HTERT RPE-1 (cell line): ENCODE results near the gene CHDH.

Experiments
- in situ Hi-C: fragments of 300-500 bp; cut with MboI; formaldehyde crosslinking; loops from 4 replicates; pipeline ENCODE4 v1.14.3; 2020; ENCODE audit warnings: low sequenced_read_pairs

The CHDH gene

DNA sequence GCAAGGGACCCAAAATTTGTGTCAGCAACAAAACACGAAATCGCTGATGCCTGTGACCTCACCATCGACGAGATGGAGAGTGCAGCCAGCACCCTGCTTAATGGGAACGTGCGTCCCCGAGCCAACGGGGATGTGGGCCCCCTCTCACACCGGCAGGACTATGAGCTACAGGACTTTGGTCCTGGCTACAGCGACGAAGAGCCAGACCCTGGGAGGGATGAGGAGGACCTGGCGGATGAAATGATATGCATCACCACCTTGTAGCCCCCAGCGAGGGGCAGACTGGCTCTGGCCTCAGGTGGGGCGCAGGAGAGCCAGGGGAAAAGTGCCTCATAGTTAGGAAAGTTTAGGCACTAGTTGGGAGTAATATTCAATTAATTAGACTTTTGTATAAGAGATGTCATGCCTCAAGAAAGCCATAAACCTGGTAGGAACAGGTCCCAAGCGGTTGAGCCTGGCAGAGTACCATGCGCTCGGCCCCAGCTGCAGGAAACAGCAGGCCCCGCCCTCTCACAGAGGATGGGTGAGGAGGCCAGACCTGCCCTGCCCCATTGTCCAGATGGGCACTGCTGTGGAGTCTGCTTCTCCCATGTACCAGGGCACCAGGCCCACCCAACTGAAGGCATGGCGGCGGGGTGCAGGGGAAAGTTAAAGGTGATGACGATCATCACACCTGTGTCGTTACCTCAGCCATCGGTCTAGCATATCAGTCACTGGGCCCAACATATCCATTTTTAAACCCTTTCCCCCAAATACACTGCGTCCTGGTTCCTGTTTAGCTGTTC lies 34.9 kb downstream of the CHDH start:
- in situ Hi-C loops, result no loop called here

DNA sequence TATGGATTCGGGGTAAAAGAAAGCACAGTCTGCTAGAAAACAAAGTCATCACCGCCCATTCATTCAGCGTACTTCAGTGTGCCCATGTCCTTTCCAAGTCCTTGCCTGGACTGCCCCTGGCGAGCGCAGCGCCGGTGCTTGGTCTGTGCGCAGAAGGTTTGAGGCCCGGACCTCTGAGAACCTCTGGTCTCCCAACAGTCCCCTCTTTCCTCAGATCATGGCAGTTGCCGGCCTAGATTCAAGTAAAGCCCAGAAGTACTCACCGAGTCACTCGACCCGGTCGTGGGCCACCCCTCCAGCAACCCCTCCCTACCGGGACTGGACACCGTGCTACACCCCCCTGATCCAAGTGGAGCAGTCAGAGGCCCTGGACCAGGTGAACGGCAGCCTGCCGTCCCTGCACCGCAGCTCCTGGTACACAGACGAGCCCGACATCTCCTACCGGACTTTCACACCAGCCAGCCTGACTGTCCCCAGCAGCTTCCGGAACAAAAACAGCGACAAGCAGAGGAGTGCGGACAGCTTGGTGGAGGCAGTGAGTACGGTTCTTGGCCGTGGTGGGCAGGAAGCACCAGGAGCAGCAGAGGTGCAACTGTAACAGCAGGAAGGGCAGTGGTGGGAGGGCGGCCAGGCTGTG lies 36.3 kb downstream of the CHDH start:
- in situ Hi-C loops, result no loop called here

DNA sequence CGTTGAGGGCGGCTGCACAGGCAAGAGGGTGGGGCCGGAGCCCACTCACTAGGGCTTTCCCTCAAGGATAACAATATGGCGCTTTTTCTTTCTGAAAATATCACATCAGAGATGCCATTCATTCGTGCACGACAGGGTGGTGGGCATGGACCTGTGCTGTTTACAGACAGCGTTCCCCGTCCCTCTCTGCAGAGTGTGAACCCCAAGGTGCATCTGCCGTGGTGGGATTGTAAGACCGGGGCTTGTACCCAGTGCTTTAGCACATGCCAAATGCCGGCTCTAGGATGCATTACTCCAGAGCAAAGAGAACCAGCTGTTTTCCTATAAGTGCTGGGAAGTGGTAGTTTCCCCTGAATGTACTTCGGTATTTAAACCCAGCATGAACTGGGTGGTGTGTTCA lies 37.0 kb downstream of the CHDH start:
- in situ Hi-C loops, result no loop called here

- in situ Hi-C loops, result no loop called here
Observed at GRCh38 chr3:53808496-53808895, 37.7 kb downstream of the CHDH start.

GRCh38 chr3:53807117-53807810 lies 39.0 kb downstream of the CHDH start:
- in situ Hi-C loops, result no loop called here

- in situ Hi-C loops, result no loop called here
Observed at GRCh38 chr3:53806182-53807116, 39.8 kb downstream of the CHDH start.

DNA sequence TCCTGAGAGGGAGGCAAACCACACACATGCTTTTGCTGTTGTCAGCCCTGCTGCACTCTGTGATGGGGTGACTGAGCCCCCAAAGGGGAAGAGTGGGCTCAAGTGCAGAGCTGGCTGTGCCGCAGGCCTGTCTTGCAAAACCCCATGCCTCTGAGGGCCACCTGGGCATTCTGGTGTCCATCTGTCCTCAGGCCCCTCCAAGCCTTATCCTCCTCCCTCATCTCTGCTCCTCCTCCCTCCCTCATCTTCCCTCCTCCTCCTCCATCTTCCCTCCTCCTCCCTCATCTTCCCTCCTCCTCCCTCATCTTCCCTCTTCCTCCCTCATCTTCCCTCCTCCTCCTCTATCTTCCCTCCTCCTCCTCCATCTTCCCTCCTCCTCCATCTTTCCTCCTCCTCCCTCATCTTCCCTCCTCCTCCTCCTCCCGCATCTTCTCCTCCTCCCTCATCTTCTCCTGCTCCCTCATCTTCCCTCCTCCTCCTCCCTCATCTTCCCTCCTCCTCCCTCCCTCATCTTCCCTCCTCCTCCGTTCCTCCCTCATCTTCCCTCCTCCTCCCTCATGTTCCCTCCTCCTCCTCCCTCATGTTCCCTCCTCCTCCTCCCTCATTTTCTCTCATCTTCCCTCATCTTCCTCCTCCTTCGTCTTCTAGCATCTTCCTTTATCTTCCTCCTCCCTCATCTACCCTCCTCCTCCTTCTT lies 40.6 kb downstream of the CHDH start:
- in situ Hi-C loops, result no loop called here

DNA sequence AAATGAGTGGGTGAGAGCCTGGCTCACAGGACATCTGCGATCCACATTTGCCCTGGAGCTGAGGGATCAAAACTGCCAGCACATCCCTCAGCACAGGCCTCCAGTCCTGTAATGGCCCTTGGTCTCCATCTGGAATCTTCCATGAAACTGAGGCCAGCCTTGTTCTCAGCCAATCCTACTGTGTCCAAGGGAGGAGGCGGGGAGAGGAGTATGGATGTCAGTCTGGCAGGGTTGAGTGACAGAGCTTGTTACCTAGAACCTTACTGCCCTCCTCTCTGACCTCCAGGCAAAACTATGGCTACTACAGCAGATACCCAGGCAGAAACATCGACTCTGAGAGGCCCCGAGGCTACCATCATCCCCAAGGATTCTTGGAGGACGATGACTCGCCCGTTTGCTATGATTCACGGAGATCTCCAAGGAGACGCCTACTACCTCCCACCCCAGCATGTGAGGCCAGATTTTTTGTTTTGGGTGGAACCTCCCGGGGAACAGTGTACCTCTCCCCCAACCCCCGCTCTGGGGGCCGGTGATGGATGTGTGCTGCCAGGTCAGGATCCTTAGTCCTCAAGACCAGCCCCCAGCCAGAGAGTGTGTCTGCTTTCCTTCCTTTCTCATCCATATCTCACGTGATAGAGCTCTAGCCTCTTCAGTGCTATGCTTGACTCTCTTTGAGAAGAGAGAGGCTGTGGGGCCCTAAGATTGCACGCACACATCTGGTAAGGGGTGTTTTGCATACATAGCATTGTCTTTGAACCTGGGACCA lies 41.3 kb downstream of the CHDH start:
- in situ Hi-C loops, result no loop called here

DNA sequence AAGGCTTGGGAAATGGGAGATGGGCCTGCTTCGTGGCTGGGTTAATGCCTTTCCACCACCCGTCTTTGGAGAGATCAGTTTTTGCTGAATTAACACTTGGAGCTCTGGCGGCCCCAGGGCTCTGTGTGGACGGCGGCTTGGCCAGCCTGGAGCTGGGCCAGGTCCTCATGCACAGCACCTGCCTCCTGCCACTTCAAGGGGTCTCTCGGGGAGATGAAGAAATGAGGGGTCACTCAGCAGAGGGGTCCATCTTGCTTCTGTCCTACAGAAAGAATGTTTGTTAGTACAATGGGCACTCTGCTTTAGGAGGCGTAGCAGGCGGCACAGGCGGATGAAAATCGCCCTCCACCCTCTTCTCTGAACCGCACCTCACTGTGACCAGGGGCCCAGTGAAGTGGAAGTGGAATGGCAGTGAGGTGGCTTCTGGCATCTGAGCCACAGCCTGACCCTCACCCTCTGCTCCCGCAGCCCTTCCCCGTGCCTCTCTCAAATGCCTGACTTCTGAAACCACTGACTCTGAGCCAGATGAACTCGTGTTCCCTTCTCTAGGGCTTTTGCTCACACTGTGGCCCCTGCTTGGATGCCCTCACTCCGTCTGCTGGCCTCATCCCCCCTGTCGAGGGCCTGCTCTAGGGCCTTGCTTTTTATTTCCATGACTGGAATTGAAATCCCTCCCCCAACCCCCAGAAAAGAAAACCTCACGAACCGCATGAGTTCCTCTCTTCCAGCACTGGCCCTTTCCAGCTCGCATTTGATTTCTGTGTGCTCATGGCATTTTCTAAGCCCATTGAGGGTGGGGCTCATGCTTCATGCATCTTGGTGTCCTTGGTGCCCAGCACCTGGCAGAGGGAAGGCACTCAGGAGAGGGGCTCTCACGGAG lies 42.2 kb downstream of the CHDH start:
- in situ Hi-C loops, result no loop called here

DNA sequence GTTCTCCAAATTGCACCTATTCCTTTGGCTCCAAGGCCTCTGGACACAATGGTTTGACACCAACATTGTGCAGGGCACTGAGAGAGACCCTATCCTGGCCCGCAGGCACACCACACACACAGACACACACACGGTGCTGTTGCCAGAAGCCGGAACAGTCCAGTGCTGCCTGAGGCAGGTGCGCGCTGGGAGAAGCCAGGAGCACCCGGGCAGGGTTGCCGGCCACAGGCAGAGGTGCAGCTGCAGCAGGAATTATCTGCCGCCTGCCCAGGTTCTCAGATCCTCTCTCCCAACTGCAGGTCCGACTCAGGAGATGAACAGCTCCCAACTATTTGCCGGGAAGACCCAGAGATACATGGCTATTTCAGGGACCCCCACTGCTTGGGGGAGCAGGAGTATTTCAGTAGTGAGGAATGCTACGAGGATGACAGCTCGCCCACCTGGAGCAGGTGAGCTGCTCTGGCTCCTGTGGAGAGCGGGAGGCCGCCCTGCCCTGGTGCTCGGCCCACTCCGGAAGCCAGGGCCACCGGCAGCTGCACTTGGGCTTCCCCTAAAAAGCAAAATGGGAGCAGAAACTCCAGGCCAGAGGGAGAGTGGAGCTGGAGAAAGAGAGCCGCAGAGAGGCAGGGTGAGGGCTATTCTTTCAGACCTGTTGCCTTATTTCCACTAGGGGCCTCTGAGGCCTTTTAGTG lies 42.9 kb downstream of the CHDH start:
- in situ Hi-C loops, result no loop called here

DNA sequence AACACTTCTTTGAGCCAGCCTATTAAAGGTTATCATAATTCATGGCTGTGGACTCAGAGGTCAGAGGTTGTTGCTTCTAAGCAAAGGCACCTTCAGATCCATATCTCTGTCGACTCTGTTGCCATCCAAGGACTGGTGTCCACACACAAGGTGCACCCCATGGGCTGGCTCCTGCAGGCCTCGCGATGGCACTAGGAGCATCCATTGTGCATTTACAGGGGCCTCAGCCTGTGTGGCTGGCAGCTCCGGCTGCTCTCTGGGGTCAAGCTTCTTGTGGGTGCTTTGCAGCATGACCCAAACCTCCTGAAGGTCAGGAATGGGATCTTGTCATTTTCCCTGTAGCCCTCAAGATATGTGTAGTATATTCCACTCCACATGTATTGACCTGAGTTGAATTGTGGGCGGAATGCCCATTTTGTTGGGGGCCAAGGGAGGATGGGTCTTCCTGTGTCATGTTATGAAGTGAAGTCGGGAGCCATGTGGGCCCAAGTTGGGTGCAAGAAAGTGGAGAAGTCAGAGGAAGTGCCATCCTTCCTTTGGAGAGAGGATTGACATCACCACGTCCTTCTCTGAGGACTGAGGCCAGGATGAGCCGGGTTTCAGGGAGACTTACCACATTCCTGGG lies 43.9 kb downstream of the CHDH start:
- in situ Hi-C loops, result no loop called here

DNA sequence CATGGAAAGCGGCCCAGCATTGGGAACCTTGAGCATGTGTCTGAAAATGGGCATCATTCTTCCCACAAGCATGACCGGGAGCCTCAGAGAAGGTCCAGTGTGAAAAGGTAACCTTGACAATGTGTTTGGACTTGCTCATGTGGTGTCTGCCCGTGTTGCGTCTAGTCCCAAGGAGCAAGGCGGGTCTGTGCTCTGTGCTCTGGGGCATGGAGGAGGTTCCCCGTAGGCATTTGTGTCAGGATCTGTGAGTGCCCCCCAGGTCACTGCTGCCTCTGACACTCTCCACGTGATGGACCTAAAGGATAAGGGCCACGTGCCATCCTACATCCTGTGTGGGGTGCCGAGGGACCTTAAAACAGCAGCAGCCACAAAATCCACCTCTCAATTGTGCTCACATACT lies 44.9 kb downstream of the CHDH start:
- in situ Hi-C loops, result no loop called here

DNA sequence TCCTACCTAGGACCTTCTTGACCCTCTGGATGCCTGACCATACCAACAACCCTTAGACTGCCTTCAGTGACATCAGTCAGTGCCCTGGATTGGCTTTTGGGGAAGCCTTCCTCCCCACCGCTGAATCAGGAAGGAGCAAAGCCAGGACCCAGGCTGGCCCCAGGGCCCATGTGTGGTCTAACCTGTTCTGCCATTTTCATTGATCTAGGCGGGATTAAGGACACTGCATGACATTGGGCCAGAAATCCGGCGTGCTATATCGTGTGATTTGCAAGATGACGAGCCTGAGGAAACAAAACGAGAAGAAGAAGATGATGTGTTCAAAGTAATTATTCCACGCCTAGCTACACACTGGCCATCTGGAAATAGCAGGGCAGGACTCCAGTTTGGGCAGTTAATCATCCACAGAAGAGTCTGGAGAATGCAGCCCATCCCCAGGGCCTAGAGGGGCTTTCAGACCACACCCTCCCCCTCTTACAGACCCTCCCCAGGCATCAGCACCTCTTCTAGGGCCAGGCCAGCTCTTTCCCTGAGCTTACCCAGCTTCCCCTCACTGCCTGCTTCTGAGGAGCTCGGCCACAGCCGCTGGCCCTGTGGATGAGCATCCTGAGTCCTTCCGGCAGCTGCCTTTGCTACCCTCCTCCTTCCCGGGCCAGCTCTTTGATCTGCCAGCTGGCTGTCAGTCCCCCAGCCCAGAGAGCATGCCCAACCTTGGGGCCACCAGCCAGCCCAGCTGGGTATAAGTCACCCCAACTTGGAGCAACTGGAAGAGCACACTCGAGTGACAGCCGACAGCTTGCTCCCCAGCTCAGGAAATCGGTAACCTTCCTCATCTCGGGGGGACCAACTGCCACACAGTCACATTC lies 45.9 kb downstream of the CHDH start:
- in situ Hi-C loops, result no loop called here

DNA sequence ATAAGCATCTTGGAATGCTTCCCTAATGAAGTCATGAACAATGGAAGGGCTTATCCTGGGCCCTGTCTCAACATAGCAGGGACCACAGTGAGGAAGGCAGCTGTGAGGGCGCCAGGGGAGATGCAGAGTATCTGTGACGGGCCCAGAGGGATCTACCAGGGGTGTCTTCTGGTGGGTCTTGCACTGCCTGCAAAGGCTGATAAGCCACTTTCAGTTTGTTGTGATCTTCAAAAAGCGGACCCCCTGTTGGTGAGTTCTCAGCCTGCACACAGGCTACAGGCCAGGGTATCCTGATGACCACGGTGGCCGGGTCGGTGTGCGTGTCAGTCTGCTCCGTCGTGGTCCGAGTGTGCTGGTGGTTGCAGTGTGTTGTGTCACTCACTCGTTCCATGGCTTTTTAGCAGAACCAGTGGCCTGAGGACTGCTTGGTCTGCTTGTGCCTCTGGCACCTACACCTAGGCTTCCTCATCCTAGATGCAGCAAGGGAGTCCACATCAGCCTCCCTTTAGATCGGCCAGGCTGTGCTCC lies 46.8 kb downstream of the CHDH start:
- in situ Hi-C loops, result no loop called here

- in situ Hi-C loops, result no loop called here
Observed at GRCh38 chr3:53798144-53798543, 48.1 kb downstream of the CHDH start.

DNA sequence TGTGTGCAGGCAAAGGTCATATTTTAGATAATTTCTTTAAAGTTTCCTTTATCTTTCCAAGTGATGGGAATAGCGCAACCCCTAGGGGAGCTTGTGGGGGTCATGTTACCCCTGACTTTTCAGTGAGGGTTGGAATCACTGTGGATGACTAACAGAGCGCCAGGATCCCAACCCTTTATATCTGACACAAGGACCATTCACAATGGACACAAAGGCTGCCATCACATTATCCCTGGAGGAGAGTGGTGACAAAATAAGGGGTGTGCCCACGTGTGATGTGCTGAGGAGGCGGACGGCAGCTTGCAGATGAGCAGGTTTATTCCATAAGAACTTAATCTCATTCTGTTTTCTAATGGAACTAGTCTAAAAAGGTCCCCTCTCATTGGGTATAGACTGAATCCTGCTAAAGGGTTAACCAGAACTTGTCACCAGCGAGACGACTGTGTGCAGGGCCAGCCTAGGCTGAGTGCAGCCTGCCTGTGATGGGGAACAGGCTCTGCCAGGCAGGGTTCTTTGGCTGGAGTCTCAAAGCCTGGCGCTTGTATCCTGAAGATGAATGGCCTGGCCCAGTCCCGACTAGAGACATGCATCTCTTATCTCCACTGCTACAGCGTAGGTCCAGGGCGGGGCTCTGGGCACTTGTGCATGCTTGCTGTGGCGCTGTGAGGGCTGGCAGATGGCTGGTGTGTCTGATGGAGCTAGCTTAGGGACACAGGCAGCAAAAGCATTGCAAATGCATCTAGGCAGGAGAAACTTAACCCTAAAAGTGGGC lies 50.2 kb downstream of the CHDH start:
- in situ Hi-C loops, result no loop called here
